Neural crest cell (in vitro differentiated cells): Measurements from ENCODE around the gene BTNL2. TPM values are rescaled to one million over a fixed set of nuclear protein-coding genes. Genes with fewer than 3 reads are reported as not detected.

ENCODE experiments used
- DNase-seq: peaks from one replicate; pipeline ENCODE4 v3.0.0; 2021; ENCODE audit warnings: low read depth, mixed read lengths, low spot score
- H3K27ac Mint-ChIP-seq: one replicate; pipeline ENCODE4 v1.8.0; 2021; ENCODE audit warnings: mild to moderate bottlenecking, mixed read lengths; ENCODE audit not compliant: unreplicated experiment
- H3K27me3 Mint-ChIP-seq: 2 replicates; pipeline ENCODE4 v1.8.0; 2021; ENCODE audit warnings: low read depth, mild to moderate bottlenecking, mixed read lengths
- H3K36me3 Mint-ChIP-seq: 2 replicates; pipeline ENCODE4 v1.8.0; 2021; ENCODE audit warnings: low read depth, mild to moderate bottlenecking, mixed read lengths
- H3K4me1 Mint-ChIP-seq: 2 replicates; pipeline ENCODE4 v1.8.0; 2021; ENCODE audit warnings: mixed read lengths
- H3K4me3 Mint-ChIP-seq: one replicate; pipeline ENCODE4 v1.8.0; 2021; ENCODE audit warnings: mild to moderate bottlenecking, mixed read lengths
- H3K9me3 Mint-ChIP-seq: 2 replicates; pipeline ENCODE4 v1.8.0; 2021; ENCODE audit warnings: mixed read lengths
- total RNA-seq: library from RNA; stranded (reverse); gene quantifications from 2 replicates; pipeline ENCODE4 v1.2.1, GENCODE V29; 2021
- TF ChIP-seq, protein P1 (sequence below): fragments of 200-600 bp; sonication (generic); conservative IDR thresholded peaks from 2 replicates; pipeline ENCODE4 v1.5.0; 2021; ENCODE audit warnings: antibody characterized with exemption, mild to moderate bottlenecking

The BTNL2 gene
- total RNA-seq, 1 donor from 2014 or later, result not detected

DNA sequence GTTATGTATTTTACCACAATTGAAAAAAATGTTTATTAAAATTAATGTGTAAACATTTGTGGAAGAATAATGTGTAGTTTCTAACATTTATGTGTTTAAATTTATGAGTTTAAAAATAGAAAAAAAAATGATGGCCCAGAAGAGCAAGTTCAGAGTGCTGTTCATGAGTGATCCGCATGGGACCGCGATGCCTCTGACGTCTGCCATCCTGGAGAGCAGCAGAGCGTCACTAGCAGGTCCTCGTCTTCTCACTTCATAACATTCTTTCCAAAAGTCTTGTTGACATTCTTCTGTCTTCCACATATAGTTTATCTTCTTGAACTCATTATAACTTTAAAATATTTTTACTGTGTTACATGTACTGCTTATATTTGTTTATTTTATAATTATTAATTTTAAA is 15.5 kb downstream of the BTNL2 start:
- Mint-ChIP-seq H3K27me3 (peaks cover 2% of the 10 kb centered on the region), H3K27ac (no peak overlapping the region), H3K9me3 (no peaks in the 10 kb centered on the region), H3K36me3 (no peaks in the 10 kb centered on the region), H3K4me3 (no peak overlapping the region), H3K4me1 (no peaks in the 10 kb centered on the region)
- TF ChIP-seq, protein P1, sequence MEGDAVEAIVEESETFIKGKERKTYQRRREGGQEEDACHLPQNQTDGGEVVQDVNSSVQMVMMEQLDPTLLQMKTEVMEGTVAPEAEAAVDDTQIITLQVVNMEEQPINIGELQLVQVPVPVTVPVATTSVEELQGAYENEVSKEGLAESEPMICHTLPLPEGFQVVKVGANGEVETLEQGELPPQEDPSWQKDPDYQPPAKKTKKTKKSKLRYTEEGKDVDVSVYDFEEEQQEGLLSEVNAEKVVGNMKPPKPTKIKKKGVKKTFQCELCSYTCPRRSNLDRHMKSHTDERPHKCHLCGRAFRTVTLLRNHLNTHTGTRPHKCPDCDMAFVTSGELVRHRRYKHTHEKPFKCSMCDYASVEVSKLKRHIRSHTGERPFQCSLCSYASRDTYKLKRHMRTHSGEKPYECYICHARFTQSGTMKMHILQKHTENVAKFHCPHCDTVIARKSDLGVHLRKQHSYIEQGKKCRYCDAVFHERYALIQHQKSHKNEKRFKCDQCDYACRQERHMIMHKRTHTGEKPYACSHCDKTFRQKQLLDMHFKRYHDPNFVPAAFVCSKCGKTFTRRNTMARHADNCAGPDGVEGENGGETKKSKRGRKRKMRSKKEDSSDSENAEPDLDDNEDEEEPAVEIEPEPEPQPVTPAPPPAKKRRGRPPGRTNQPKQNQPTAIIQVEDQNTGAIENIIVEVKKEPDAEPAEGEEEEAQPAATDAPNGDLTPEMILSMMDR, result no peak
- no peak for DNase-seq

DNA sequence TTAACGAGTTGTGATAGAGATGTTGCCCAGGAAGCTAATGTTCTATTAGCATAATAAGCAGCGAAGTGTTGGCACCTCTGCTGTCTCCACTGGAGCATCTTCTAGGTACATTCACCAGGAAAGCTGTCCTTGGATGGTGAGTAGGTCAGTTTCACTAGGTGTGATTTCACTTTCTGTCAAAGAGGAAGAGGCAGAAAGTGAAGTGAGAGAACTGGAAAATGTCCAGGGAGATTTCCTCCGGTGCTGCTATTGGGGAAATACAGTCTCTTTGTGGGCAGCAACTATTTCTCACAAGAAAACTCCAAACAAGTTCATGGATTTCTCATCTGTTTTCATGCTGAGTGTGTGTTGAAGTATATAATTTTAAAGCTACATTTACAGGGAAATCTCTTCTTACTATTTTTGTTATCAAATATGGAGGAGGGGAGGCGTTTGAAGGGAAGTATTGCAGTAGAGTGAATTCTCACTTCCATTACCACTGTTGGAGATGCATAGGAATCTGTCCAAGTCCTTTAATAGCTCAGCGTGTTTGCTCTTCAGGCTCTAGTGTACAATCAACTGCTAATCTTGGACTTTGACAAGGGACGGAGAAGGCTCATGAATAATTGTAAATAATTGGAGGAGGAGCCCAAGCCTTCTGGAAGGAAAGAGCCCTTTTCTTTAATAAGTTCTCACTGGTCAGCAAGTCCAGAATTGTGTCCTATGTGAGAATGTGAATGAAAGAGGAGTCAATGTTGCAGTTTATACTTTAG is 19.2 kb downstream of the BTNL2 start:
- H3K36me3 Mint-ChIP-seq, result no peaks in the 10 kb centered on the region
- H3K4me3 Mint-ChIP-seq, result no peak overlapping the region
- peaks cover 5% of the 10 kb centered on the region for H3K4me1 Mint-ChIP-seq
- DNase-seq, result no peak
- H3K9me3 Mint-ChIP-seq, result peaks cover 2% of the 10 kb centered on the region
- H3K27ac Mint-ChIP-seq, result no peak overlapping the region
- H3K27me3 Mint-ChIP-seq, result peaks cover 2% of the 10 kb centered on the region
- TF ChIP-seq, protein P1, result no peak

DNA sequence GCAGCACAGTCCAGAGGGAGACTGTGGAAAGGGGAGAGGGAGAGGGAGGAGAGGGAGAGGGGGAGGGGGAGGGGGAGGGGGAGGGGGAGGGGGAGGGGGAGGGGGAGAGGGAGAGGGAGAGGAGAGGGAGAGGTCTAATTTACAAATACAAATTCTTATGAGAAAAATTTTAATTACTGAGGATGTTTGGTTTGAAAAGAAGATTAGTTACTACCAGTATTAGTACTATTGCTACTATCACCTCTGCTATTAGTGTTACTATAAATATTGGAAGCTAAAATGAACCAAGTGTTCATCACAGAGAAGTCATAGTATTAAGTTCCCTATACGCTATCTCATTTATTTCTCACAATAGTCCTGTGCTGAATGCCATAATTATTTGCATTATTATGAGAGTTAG is 20.9 kb downstream of the BTNL2 start:
- Mint-ChIP-seq H3K36me3 (no peaks in the 10 kb centered on the region), H3K9me3 (peaks cover 2% of the 10 kb centered on the region), H3K4me3 (no peak overlapping the region), H3K4me1 (peaks cover 5% of the 10 kb centered on the region), H3K27me3 (peaks cover 2% of the 10 kb centered on the region), H3K27ac (no peak overlapping the region)
- DNase-seq, result no peak
- TF ChIP-seq, protein P1, result no peak

DNA sequence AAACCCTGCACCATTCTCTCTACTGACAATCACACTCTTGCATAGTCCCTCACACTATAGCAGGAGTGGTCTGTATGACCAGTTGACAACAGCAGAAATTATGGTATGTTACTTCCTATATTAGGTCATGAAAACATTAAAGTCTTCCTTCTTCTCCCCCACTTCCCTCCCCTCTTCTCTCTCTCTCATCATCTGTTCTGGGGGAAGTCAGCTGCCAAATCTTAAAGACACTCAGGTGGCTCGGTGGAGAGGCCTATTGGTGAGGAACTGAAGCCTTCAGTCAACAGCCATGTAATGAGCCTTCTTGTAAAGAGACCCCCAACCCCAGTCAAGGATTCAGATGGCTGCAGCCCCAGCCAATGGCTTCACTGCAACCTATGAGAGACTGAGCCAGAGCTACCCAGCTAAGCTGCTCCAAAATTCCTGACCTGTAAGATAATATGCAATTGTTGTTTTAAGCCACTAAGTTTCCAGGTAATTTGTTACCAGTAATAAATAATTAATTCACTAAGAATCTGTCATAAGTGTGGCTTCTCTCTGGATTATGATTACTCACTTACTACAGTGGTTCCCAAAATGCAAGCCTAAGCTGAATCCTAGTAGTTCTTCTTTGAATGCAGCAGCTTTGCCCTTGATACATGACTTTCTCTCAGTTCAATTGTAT is 24.1 kb downstream of the BTNL2 start:
- Mint-ChIP-seq H3K36me3 (no peaks in the 10 kb centered on the region), H3K4me3 (no peak overlapping the region), H3K4me1 (peaks cover 5% of the 10 kb centered on the region), H3K9me3 (peaks cover 2% of the 10 kb centered on the region), H3K27ac (no peak overlapping the region), H3K27me3 (peaks cover 2% of the 10 kb centered on the region)
- DNase-seq, result no peak
- TF ChIP-seq, protein P1, result no peak

DNA sequence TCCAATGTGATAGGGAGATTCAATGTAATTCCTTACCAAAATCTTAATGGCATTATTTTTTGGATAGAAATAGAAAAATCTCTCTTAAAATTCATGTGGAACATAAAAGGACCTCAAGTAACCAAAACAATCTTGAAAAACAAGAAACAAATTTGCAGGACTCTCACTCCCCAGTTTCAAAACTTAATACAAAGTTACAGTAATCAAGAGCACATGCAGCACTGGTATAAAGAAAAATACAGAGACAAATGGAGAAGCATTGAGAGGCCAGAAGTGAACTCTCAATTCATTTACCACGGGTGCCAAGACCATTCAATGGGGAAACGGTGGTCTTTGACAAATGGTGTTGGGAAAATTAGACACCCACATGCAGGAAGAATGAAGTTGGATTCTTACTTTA is 27.4 kb downstream of the BTNL2 start:
- peaks cover 5% of the 10 kb centered on the region for H3K4me1 Mint-ChIP-seq
- no peak for DNase-seq
- H3K27ac Mint-ChIP-seq, result no peak overlapping the region
- TF ChIP-seq, protein P1, result no peak
- no peaks in the 10 kb centered on the region for H3K9me3 Mint-ChIP-seq
- no peaks in the 10 kb centered on the region for H3K36me3 Mint-ChIP-seq
- no peaks in the 10 kb centered on the region for H3K27me3 Mint-ChIP-seq
- no peak overlapping the region for H3K4me3 Mint-ChIP-seq
